ENCODE data around the gene MRM2.

DNA sequence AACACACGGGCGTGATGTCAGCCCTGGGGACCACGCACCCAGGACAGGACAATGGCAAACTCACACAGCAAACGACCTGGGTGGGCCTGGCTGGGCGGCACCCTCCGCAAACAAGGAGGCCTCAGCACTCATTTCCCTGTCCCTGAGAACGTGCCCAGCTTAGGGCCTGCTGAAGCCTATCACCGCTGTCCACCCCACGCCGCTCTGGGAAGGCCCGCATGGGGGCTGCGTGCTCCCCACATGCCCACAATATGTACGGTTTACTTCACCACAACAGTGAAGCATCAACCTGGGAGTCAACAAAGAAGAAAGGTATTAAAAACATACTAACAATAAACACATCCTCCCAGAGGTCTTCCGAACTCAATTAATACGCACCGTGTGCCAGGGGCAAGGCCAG is 21.5 kb downstream of the MRM2 start:
- TF ChIP-seq, protein P1, sequence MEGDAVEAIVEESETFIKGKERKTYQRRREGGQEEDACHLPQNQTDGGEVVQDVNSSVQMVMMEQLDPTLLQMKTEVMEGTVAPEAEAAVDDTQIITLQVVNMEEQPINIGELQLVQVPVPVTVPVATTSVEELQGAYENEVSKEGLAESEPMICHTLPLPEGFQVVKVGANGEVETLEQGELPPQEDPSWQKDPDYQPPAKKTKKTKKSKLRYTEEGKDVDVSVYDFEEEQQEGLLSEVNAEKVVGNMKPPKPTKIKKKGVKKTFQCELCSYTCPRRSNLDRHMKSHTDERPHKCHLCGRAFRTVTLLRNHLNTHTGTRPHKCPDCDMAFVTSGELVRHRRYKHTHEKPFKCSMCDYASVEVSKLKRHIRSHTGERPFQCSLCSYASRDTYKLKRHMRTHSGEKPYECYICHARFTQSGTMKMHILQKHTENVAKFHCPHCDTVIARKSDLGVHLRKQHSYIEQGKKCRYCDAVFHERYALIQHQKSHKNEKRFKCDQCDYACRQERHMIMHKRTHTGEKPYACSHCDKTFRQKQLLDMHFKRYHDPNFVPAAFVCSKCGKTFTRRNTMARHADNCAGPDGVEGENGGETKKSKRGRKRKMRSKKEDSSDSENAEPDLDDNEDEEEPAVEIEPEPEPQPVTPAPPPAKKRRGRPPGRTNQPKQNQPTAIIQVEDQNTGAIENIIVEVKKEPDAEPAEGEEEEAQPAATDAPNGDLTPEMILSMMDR (conservative IDR thresholded peaks at IDR 0.05 in 1 of 2, IDR thresholded peaks at IDR 0.05 in 1 of 2; ENCODE audit: low read depth in 1 of 2, low read length in 2 of 2) = no peak
- no peak for TF ChIP-seq EZH2 (IDR thresholded peaks at IDR 0.05; ENCODE audit: low read length, missing control alignments)
